H1 (cell line): ENCODE measurements around the gene NMT1. TPM values are rescaled to one million over a fixed set of nuclear protein-coding genes. Genes with fewer than 3 reads are reported as not detected.

Source experiments
- CTCF ChIA-PET: fragments of 300-600 bp; sonication (Branson Sonifier 250); formaldehyde crosslinking; loops from one replicate; lab custom pipeline; 2021; ENCODE audit not compliant: partially characterized antibody; lab: Charles Lee
- POLR2A ChIA-PET: fragments of 300-600 bp; sonication (Branson Sonifier 250); formaldehyde crosslinking; loops from one replicate; lab custom pipeline; 2021; ENCODE audit warnings: inconsistent platforms; ENCODE audit not compliant: partially characterized antibody; lab: Charles Lee
- DNase-seq, 2 experiments: peaks; one replicate each; pipeline versions ENCODE4 v3.0.0 to v3.0.0-alpha.2; 2010 to 2022; ENCODE audit warnings: low spot score in 2 of 2, low read depth in 1 of 2, mixed read lengths in 1 of 2
- FAIRE-seq: peaks from 2 replicates; lab custom pipeline; 2011; peaks lifted over from hg19 to GRCh38; lab: Jason Lieb, UNC
- H2AFZ ChIP-seq: 2 replicates; pipeline ENCODE4 v1.8.1; 2012; ENCODE audit warnings: low read length, inconsistent platforms
- H2AK5ac ChIP-seq: 2 replicates; pipeline ENCODE4 v1.6.1; 2013; ENCODE audit warnings: low read depth, low read length
- H2BK120ac ChIP-seq: replicated peaks from 2 replicates; pipeline ENCODE3; 2013; ENCODE audit warnings: low read depth, low read length, inconsistent platforms
- H2BK12ac ChIP-seq: 2 replicates; pipeline ENCODE4 v1.6.1; 2013; ENCODE audit warnings: low read depth, low read length
- H2BK15ac ChIP-seq: 2 replicates; pipeline ENCODE4 v1.6.1; 2013; ENCODE audit warnings: low read length
- H2BK20ac ChIP-seq: 2 replicates; pipeline ENCODE4 v1.6.1; 2013; ENCODE audit warnings: low read length
- H2BK5ac ChIP-seq: 2 replicates; pipeline ENCODE4 v1.6.1; 2013; ENCODE audit warnings: low read depth, low read length
- H3K14ac ChIP-seq: 2 replicates; pipeline ENCODE4 v1.6.1; 2013; ENCODE audit warnings: inconsistent platforms; ENCODE audit not compliant: insufficient read length
- H3K18ac ChIP-seq: 2 replicates; pipeline ENCODE4 v1.6.1; 2013; ENCODE audit warnings: low read length; ENCODE audit errors: extremely low read depth
- H3K23ac ChIP-seq: 2 replicates; pipeline ENCODE4 v1.6.1; 2013; ENCODE audit warnings: inconsistent platforms; ENCODE audit not compliant: insufficient read length
- H3K23me2 ChIP-seq: 2 replicates; pipeline ENCODE4 v1.6.1; 2013; ENCODE audit warnings: low read depth, low read length
- H3K27ac ChIP-seq: 2 replicates; pipeline ENCODE4 v1.6.1; 2011; ENCODE audit warnings: low read depth, low read length, inconsistent platforms
- H3K27me3 ChIP-seq, 4 experiments: replicated peaks in 1 of 4; 1 replicate in 1 of 4; 2 replicates in 3 of 4; pipeline versions ENCODE4 v1.6.1 to v1.8.1; 2011 to 2013; ENCODE audit warnings: low read length in 3 of 4, mild to moderate bottlenecking in 3 of 4, inconsistent platforms in 2 of 4, mixed read lengths in 2 of 4, moderate library complexity in 1 of 4; ENCODE audit not compliant: control insufficient read depth in 3 of 4, insufficient read depth in 3 of 4; ENCODE audit errors: extremely low read depth in 1 of 4
- H3K36me3 ChIP-seq, 4 experiments: 2 replicates each; pipeline versions ENCODE4 v1.6.1 to v1.8.1; 2011 to 2013; ENCODE audit warnings: mild to moderate bottlenecking in 4 of 4, low read length in 3 of 4, moderate library complexity in 2 of 4, control low read depth in 1 of 4, inconsistent platforms in 1 of 4; ENCODE audit not compliant: insufficient read depth in 4 of 4, control insufficient read depth in 2 of 4
- H3K4ac ChIP-seq: replicated peaks from 2 replicates; pipeline ENCODE3; 2013; ENCODE audit warnings: low read length, low read depth, mixed read lengths, inconsistent platforms; ENCODE audit not compliant: insufficient read length
- H3K4me1 ChIP-seq, 4 experiments: replicated peaks in 1 of 4; 1 replicate in 1 of 4; 2 replicates in 3 of 4; pipeline versions ENCODE4 v1.6.1 to v1.8.1; 2011 to 2013; ENCODE audit warnings: low read length in 3 of 4, inconsistent platforms in 2 of 4, mixed read lengths in 1 of 4; ENCODE audit not compliant: insufficient read depth in 4 of 4, control insufficient read depth in 3 of 4
- H3K4me2 ChIP-seq, 2 experiments: 2 replicates each; pipeline versions ENCODE4 v1.6.1 to v1.8.1; 2011 to 2013; ENCODE audit warnings: low read depth in 2 of 2, low read length in 2 of 2, control low read depth in 1 of 2, inconsistent platforms in 1 of 2, mild to moderate bottlenecking in 1 of 2; ENCODE audit not compliant: insufficient read depth in 1 of 2
- H3K4me3 ChIP-seq, 4 experiments: fragments of 200-600, 300-600 bp in 1 of 4; sonication (generic), shearing (Covaris generic), sonication (Bioruptor Twin) in 1 of 4; 2 replicates each; pipeline versions ENCODE4 v1.5.1 to v1.8.1; 2011 to 2016; ENCODE audit warnings: low read length in 4 of 4, low read depth in 3 of 4, control low read depth in 2 of 4, inconsistent platforms in 2 of 4, mild to moderate bottlenecking in 2 of 4, mixed read lengths in 1 of 4, moderate library complexity in 1 of 4; ENCODE audit not compliant: insufficient read depth in 2 of 4; ENCODE audit errors: extremely low read depth in 1 of 4
- H3K56ac ChIP-seq: replicated peaks from 2 replicates; pipeline ENCODE3; 2013; ENCODE audit warnings: low read depth, mild to moderate bottlenecking, mixed read lengths, low read length, inconsistent platforms; ENCODE audit not compliant: insufficient read length
- H3K79me1 ChIP-seq: 2 replicates; pipeline ENCODE4 v1.6.1; 2013; ENCODE audit warnings: low read depth, low read length, control low read depth
- H3K79me2 ChIP-seq, 2 experiments: 2 replicates each; pipeline versions ENCODE4 v1.6.1 to v1.8.1; 2012 to 2013; ENCODE audit warnings: low read length in 2 of 2, mild to moderate bottlenecking in 2 of 2, inconsistent platforms in 1 of 2; ENCODE audit not compliant: insufficient read depth in 2 of 2, control insufficient read depth in 1 of 2
- H3K9ac ChIP-seq, 4 experiments: replicated peaks in 1 of 4; 1 replicate in 1 of 4; 2 replicates in 3 of 4; pipeline versions ENCODE4 v1.6.1 to v1.8.1; 2011 to 2013; ENCODE audit warnings: low read depth in 3 of 4, low read length in 3 of 4, control low read depth in 2 of 4, mild to moderate bottlenecking in 2 of 4, moderate library complexity in 2 of 4, inconsistent platforms in 1 of 4; ENCODE audit errors: extremely low read depth in 1 of 4
- H3K9me3 ChIP-seq, 2 experiments: 2 replicates each; pipeline versions ENCODE4 v1.6.1 to v1.8.1; 2012 to 2013; ENCODE audit warnings: mild to moderate bottlenecking in 2 of 2, moderate library complexity in 2 of 2, control low read depth in 1 of 2, inconsistent platforms in 1 of 2, low read depth in 1 of 2, low read length in 1 of 2, mixed read lengths in 1 of 2; ENCODE audit not compliant: insufficient read depth in 2 of 2
- H4K20me1 ChIP-seq, 2 experiments: replicated peaks in 1 of 2; 2 replicates each; pipeline versions ENCODE3 to v1.8.1; 2011 to 2013; ENCODE audit warnings: inconsistent platforms in 2 of 2, low read length in 2 of 2, mild to moderate bottlenecking in 1 of 2; ENCODE audit not compliant: insufficient read depth in 2 of 2, control insufficient read depth in 1 of 2
- H4K5ac ChIP-seq: 2 replicates; pipeline ENCODE4 v1.6.1; 2013; ENCODE audit warnings: low read length, low read depth, mixed read lengths, inconsistent platforms; ENCODE audit not compliant: insufficient read length
- H4K8ac ChIP-seq: 2 replicates; pipeline ENCODE4 v1.8.0; 2013; ENCODE audit warnings: mild to moderate bottlenecking, moderate library complexity, low read length, inconsistent platforms; ENCODE audit not compliant: insufficient read depth; ENCODE audit errors: extremely low read depth
- H4K91ac ChIP-seq: replicated peaks from 2 replicates; pipeline ENCODE3; 2013; ENCODE audit warnings: low read length, mixed read lengths, inconsistent platforms; ENCODE audit not compliant: insufficient read length
- ASH2L ChIP-seq: fragments of 200-600, 300-600 bp; sonication (generic); IDR thresholded peaks from one replicate; pipeline ENCODE4 v1.7.1; 2017; ENCODE audit warnings: low read length
- BACH1 ChIP-seq: IDR thresholded peaks from 2 replicates; pipeline ENCODE4 v1.6.1; 2012; ENCODE audit warnings: low read length, improper control_type of control experiment
- CEBPB ChIP-seq: IDR thresholded peaks from 2 replicates; pipeline ENCODE4 v1.6.1; 2012; ENCODE audit warnings: low read depth, low read length
- FOSL1 ChIP-seq: IDR thresholded peaks from 2 replicates; pipeline ENCODE4 v1.6.1; 2011; ENCODE audit warnings: mild to moderate bottlenecking, low read depth, low read length, moderate library complexity; ENCODE audit not compliant: insufficient read depth
- SIN3A ChIP-seq, 2 experiments: IDR thresholded peaks in 1 of 2; conservative IDR thresholded peaks in 1 of 2; 2 replicates each; pipeline ENCODE4 v1.6.1; 2011 to 2012; ENCODE audit warnings: low read length in 2 of 2, improper control_type of control experiment in 1 of 2, low read depth in 1 of 2, mild to moderate bottlenecking in 1 of 2
- SIX5 ChIP-seq: IDR thresholded peaks from 2 replicates; pipeline ENCODE4 v1.6.1; 2011; ENCODE audit warnings: mild to moderate bottlenecking, low read depth, low read length
- WGBS, 2 experiments: shearing (Covaris generic) in 1 of 2; methylation state at CpG; one replicate each; pipeline versions ENCODE4 v1.1.6 to v1.1.7; 2013 to 2015; ENCODE audit warnings: low lambda C conversion rate in 2 of 2, mixed read lengths in 2 of 2, inconsistent platforms in 1 of 2, low coverage in 1 of 2, missing lambda C conversion rate in 1 of 2; ENCODE audit not compliant: insufficient replicate concordance in 2 of 2, insufficient coverage in 1 of 2, insufficient read length in 1 of 2; ENCODE audit errors: extremely low coverage in 1 of 2, missing lambda C conversion rate in 1 of 2; 5-methylcytosine and 5-hydroxymethylcytosine counted together
- polyA plus RNA-seq, 7 experiments: library from polyadenylated mRNA; depleted of rRNA in 3 of 7; stranded (reverse) in 5 of 7; unstranded in 2 of 7; fragments of >200 nt in 5 of 7; fragments of 200-250 nt in 2 of 7; gene quantifications; 1 replicate in 5 of 7; 2 replicates in 1 of 7; 4 replicates in 1 of 7; pipeline versions ENCODE4 v1.2.1 to v1.2.3, GENCODE V29; 2011 to 2013; ENCODE audit warnings: missing spikeins in 2 of 7, mixed read lengths in 2 of 7
- total RNA-seq: library from RNA; stranded (reverse); fragmentation: NEBNext Ultra II Directional; extraction: Animal tissue kit (Norgen Biotek cat#: 25700); gene quantifications from 2 replicates; pipeline ENCODE4 v1.2.1, GENCODE V29; 2021

Gene NMT1
- total and polyA plus RNA-seq, 2 of the 8 experiments (the other 6 are each of a cell fraction or from before 2014, with no cell fraction given), result 42.9 to 149 TPM

DNA sequence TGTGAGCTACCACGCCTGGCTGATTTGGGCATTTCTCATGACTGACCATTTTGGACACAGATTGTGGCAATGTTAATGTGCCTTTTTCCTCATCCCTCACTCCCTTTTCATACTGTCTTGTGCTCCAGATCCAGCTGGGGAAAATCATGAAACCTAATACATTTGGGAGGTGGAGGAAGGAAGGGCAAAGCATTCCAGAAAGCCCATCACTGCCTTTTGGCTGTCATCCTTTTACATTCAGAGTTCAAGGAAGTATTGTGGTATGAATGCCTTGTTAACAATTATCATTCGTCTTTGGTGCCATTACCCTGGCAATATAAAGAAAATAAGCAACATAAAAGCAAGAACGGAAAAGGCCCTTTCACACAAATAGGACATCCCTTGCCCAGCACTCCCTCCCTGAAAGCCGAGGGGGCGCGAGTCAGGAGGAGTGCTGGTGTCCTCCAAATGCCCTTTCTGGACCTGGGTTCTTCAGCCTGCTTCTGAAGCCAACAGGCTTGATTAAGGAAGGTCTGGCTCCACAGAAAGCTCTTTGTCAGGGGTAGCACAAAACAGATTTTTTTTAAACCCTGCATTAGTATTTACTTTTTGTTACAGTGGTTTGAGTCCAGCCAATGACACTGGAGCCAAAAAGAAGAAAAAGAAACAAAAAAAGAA lies 20.1 kb downstream of the NMT1 start:
- Histone ChIP-seq H4K8ac (no peak overlapping the region; the same call in 1 of the 2 replicates), H2AFZ (no peak overlapping the region), H2BK5ac (no peak overlapping the region), H3K4me2 (no peak overlapping the region), H3K4ac (no peak overlapping the region), H4K20me1 (peaks cover 1 to 5% of the 10 kb centered on the region in 2 experiments), H3K9me3 (no peaks in the 10 kb centered on the region), H3K14ac (no peak overlapping the region), H3K23ac (no peak overlapping the region), H3K18ac (no peak overlapping the region), H3K23me2 (no peaks in the 10 kb centered on the region), H2BK20ac (no peak overlapping the region), H3K36me3 (peaks cover 16 to 31% (median 26%) of the 10 kb centered on the region in 4 experiments), H3K27ac (no peak overlapping the region), H3K79me2 (peaks cover 0 to 27% of the 10 kb centered on the region in 2 experiments; a peak in 2 of 4 replicates), H3K4me1 (no peaks in the 10 kb centered on the region), H2BK120ac (no peak overlapping the region), H2AK5ac (no peak overlapping the region), H3K9ac (no peak overlapping the region), H3K27me3 (no peaks in the 10 kb centered on the region), H2BK15ac (no peak overlapping the region), H4K5ac (no peak overlapping the region), H3K79me1 (no peaks in the 10 kb centered on the region; the same call in 1 of the 2 replicates), H3K56ac (no peak overlapping the region), H4K91ac (no peak overlapping the region), H2BK12ac (no peak overlapping the region), H3K4me3 (no peak overlapping the region)
- TF ChIP-seq ASH2L, result no peak
- no peak for TF ChIP-seq CEBPB
- TF ChIP-seq FOSL1, result no peak
- no peak for TF ChIP-seq SIX5
- TF ChIP-seq BACH1, result no peak
- TF ChIP-seq SIN3A (conservative IDR thresholded peaks at IDR 0.05 in 1 of 2, IDR thresholded peaks at IDR 0.05 in 1 of 2; ENCODE audit: low read depth in 1 of 2, low read length in 2 of 2), result no peak
- 94% methylated on average over 6 of the region's 6 CpGs; no CpG with 5 or more reads in 1 of the 2 experiments for WGBS, 2 experiments
- ChIA-PET CTCF (interaction anchor here (0.5 to 3.2 kb wide), 6 partner anchors 12 to 115 kb away, joined by 3 to 9 read pairs (median 4); partner anchors contain the start of genes ACBD4 and C1QL1), POLR2A (interaction anchor here (0.6 to 1.7 kb wide), 5 partner anchors 9 to 170 kb away, joined by 3 to 4 read pairs (median 3); no protein-coding TSS in a partner anchor)
- DNase-seq, result no peak
- FAIRE-seq, result no peak
